Measurements from ENCODE around the gene RASAL2. TPM values are rescaled to one million over a fixed set of nuclear protein-coding genes. Genes with fewer than 3 reads are reported as not detected.

The RASAL2 gene
- total and polyA plus RNA-seq, 2 experiments from 2014 or later = 16.0 to 42.2 TPM

GRCh38 chr1:178407215-178407614, 313.3 kb downstream of the RASAL2 start:
- Histone ChIP-seq H3F3A (replicated peaks; ENCODE audit: low read depth) (no peaks in the 10 kb centered on the region), H3K27ac (ENCODE audit: low read depth) (no peak overlapping the region), H3K4me2 (no peak overlapping the region), H4K20me1 (replicated peaks; ENCODE audit: insufficient read depth) (no peaks in the 10 kb centered on the region), H3K9me2 (ENCODE audit: insufficient read depth) (no peaks in the 10 kb centered on the region; the same call in 1 of the 2 replicates), H3K79me2 (replicated peaks; ENCODE audit: insufficient read depth) (no peaks in the 10 kb centered on the region), H3K36me3 (ENCODE audit: insufficient read depth) (no peaks in the 10 kb centered on the region), H3K4me3 (no peak overlapping the region), H3K4me1 (ENCODE audit: insufficient read depth) (no peaks in the 10 kb centered on the region), H3K27me3 (ENCODE audit: insufficient read depth) (no peaks in the 10 kb centered on the region), H2AFZ (no peak overlapping the region)
- H3K4me3 Mint-ChIP-seq = no peak overlapping the region
- no peak overlapping the region for H3K27ac Mint-ChIP-seq
- peaks cover 3% of the 10 kb centered on the region for H3K27me3 Mint-ChIP-seq (ENCODE audit: insufficient read depth, low read depth, poor library complexity)
- peaks cover 23% of the 10 kb centered on the region for H3K36me3 Mint-ChIP-seq (ENCODE audit: low read depth)
- ATAC-seq = no peak
- peaks cover 10% of the 10 kb centered on the region; the same call in 2 of the 3 replicates for H3K4me1 Mint-ChIP-seq
- no peak for DNase-seq (ENCODE audit: low spot score)
- TF ChIP-seq ZNF462 (CRISPR knock-in tag; IDR thresholded peaks at IDR 0.05) (no peak), CREB1 (CRISPR knock-in tag; IDR thresholded peaks at IDR 0.05; ENCODE audit: low read depth) (no peak), ZNF114 (CRISPR knock-in tag; IDR thresholded peaks at IDR 0.05) (no peak), ETS1 (IDR thresholded peaks at IDR 0.05) (no peak), EZH2 (IDR thresholded peaks at IDR 0.05; ENCODE audit: low read depth, unreplicated experiment) (no peak), POLR2AphosphoS5 (IDR thresholded peaks at IDR 0.05; ENCODE audit: low read depth) (no peak), EZH2phosphoT487 (IDR thresholded peaks at IDR 0.05; ENCODE audit: unreplicated experiment) (no peak), STAT1 (IDR thresholded peaks at IDR 0.05; ENCODE audit: unreplicated experiment) (no peak), CTCF (conservative IDR thresholded peaks at IDR 0.05; ENCODE audit: low read depth in 2 of 2) (no peak), NANOG (IDR thresholded peaks at IDR 0.05; ENCODE audit: borderline replicate concordance) (no peak), REST (IDR thresholded peaks at IDR 0.05; ENCODE audit: unreplicated experiment) (no peak), ZNF331 (CRISPR knock-in tag; IDR thresholded peaks at IDR 0.05; ENCODE audit: low read depth) (no peak), JUNB (IDR thresholded peaks at IDR 0.05; ENCODE audit: unreplicated experiment) (no peak)
- no peaks in the 10 kb centered on the region for H3K9me3 Mint-ChIP-seq

Measured in GM23338 (cell line).